Fibroblast of the aortic adventitia (primary cell): ENCODE measurements around the gene CNTRL. TPM values are rescaled to one million over a fixed set of nuclear protein-coding genes. Genes with fewer than 3 reads are reported as not detected.

Experiments used
- DNase-seq: peaks from one replicate; pipeline ENCODE4 v3.0.0-alpha.2; 2010; ENCODE audit warnings: low read depth
- H3K4me3 ChIP-seq: 2 replicates; pipeline ENCODE4 v1.5.1; 2011; ENCODE audit warnings: low read depth, mild to moderate bottlenecking, control low read depth, low read length, moderate library complexity
- CTCF ChIP-seq: IDR thresholded peaks from 2 replicates; pipeline ENCODE4 v1.5.1; 2011; ENCODE audit warnings: mild to moderate bottlenecking, low read length, control low read depth, inconsistent platforms; ENCODE audit not compliant: insufficient read depth
- total RNA-seq: library from RNA; depleted of rRNA; stranded (reverse); fragments of >200 nt; gene quantifications from 2 replicates; pipeline ENCODE4 v1.2.3, GENCODE V29; 2012; ENCODE audit warnings: low replicate concordance

CNTRL gene
- total RNA-seq, 1 donor = 15.2 TPM

- H3K4me3 ChIP-seq = no peak overlapping the region
- TF ChIP-seq CTCF = no peak
- DNase-seq = no peak
These were observed 36.0 kb upstream of the CNTRL start for GRCh38 chr9:121038804-121039203.

DNA sequence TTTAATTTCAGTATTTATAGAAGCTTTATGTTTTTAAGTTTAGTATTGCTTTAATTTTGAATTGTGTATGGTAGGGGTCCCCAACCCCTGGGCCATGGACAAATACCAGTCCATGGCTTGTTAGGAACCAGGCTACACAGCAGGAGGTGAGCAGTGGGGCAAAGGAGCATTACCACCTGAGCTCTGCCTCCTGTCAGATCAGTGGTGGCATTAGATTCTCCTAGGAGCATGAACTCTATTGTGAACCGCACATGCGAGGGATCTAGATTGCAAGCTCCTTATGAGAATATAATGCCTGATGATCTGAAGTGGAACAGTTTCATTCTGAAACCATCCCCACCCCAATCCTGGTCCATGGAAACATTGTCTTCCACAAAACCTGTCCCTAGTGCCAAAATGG is 26.6 kb upstream of the CNTRL start:
- H3K4me3 ChIP-seq = no peak overlapping the region
- DNase-seq = no peak
- no peak for TF ChIP-seq CTCF

DNA sequence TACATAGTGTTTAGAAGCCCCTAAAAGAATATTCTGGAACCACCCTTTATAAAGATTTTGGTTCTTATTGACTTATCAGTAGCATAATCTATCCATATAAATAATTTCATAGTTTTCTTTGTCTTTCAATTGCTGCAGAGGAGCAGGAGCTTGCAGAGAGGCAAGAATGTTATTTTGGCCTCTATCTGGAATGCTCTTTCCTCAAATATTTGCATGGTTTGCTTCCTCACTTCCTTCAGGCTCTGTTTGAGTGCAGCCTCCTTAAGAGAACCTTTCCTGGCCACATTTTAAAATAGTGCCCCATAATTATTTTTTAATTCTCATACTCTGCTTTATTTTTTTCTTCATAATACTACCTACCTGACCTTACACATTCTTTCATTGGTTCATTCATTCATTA is 26.1 kb upstream of the CNTRL start:
- H3K4me3 ChIP-seq = no peak overlapping the region
- DNase-seq = peak; percentile 30
- no peak for TF ChIP-seq CTCF

GRCh38 chr9:121050128-121050988 is 24.4 kb upstream of the CNTRL start, which contains the start of gene C5:
C5 (minus strand) TSS chr9:121050275; CDS start chr9:121050246, 29 bp downstream.
- no peak for TF ChIP-seq CTCF
- H3K4me3 ChIP-seq = no peak within 1 kb of the TSS
- DNase-seq = no peak

DNA sequence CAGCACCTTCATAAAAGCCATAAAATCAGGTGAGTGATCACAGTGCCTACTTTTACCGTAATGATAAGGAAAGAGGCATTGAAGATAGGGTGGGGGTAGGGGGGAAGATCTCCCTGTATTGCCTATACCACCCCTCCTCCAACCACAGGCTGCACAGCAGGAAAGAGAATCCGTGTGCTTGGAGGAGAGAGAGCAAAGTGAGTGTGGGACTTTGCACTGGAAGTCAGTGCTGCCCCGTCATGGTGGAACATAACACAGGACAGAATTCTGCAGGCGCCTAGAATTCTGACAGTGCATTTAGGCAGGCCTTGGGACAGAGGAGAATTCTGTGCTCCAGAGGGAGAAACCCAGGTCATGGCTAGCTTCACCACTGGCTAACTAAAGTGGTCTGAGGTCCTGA is 21.2 kb upstream of the CNTRL start:
- DNase-seq = no peak
- TF ChIP-seq CTCF = no peak
- no peak overlapping the region for H3K4me3 ChIP-seq

- TF ChIP-seq CTCF = peak; percentile 52
- peak; percentile 19 for DNase-seq
These were observed 19.1 kb upstream of the CNTRL start for GRCh38 chr9:121055642-121056143.

More at GRCh38 chr9:121055642-121056143, 19.1 kb upstream of the CNTRL start:
- no peak overlapping the region for H3K4me3 ChIP-seq
